GM19395 (cell line): ENCODE data around the gene CEP20.
"Not testable (repeated sequence)": the region's sequence is repeated elsewhere in the genome, so short reads cannot be mapped to it uniquely, and the experiment has no call there.

Experiments used
- ATAC-seq: cut with Tn5 transposase; IDR thresholded peaks from one replicate; pipeline ENCODE4 v1.9.1; 2021; ENCODE audit warnings: mild to moderate bottlenecking, moderate library complexity; ENCODE audit not compliant: unreplicated experiment

CEP20 gene, protein sequence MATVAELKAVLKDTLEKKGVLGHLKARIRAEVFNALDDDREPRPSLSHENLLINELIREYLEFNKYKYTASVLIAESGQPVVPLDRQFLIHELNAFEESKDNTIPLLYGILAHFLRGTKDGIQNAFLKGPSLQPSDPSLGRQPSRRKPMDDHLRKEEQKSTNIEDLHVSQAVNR

DNA sequence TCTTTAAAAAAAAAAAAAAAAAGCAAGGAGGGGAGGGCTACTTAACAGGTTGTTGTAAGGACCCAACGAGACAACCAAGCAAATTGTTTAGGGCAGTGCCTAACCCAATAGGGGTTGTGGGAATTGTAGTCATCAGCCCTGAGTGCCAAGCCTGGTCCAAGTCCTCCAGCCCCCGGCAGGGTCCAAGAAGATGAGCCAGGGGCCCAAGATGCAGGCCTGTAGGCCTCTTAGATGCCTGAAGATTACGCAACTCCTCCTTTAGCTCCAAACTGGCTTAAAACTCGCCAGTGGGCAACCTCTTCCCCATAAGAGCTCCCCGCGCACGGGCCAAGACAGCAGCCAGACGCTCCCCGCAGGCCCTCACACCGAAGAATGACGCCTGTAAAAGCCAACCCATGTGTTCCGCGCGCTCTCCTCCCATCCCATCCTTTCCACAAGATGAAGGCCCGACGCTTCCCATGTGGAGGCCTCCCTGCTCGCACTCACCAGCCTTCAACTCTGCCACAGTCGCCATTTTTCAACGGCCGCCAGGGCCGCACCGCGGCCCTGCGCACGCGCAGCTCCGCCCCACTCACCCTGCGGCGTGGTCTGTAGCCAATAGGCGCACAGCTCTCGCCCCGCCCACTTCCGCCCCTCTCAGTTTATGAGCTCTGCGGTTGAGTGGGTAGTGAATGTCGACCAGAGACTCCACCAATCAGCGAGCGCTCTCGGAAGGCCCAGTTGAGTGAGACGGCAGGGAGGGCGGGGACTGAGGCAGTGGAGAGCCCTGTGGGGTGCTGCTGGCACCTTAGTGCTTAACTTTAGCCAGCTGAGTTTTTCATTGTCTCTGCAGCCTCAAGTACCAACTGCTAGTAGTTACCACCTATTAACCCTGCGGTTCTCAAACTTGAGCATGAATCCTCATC is at the start of gene CEP20:
CEP20 (minus strand) TSS at position 532 of the 905 bp plus-strand sequence; CDS start at position 514, 18 bp downstream.
- ATAC-seq, result peak; percentile 95

GRCh38 chr16:15936809-15937208 is 48.4 kb upstream of the CEP20 start:
- not testable (repeated sequence) for ATAC-seq

GRCh38 chr16:15934991-15935390 is 46.6 kb upstream of the CEP20 start:
- no peak for ATAC-seq

- no peak for ATAC-seq
Observed at GRCh38 chr16:15933781-15934180, 45.4 kb upstream of the CEP20 start.

DNA sequence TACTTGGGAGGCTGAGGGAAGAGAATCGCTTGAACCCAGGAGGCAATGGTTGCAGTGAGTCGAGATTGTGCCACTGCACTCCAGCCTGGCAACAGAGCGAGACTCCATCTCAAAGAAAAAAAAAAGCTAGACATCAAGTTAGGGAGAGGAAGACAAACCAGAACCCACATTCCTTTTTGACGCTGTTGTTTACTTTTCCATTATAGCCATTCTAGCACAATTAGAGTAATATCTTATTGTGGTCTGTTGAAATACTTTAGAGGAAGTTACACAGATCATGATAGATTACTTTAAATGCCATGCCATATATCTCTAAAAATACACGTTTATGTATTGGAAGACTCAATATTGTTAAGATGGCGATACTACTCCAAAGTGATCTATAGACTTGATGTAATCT is 44.5 kb upstream of the CEP20 start:
- ATAC-seq, result no peak

- no peak for ATAC-seq
Observed at GRCh38 chr16:15928261-15929104, 40.1 kb upstream of the CEP20 start.

DNA sequence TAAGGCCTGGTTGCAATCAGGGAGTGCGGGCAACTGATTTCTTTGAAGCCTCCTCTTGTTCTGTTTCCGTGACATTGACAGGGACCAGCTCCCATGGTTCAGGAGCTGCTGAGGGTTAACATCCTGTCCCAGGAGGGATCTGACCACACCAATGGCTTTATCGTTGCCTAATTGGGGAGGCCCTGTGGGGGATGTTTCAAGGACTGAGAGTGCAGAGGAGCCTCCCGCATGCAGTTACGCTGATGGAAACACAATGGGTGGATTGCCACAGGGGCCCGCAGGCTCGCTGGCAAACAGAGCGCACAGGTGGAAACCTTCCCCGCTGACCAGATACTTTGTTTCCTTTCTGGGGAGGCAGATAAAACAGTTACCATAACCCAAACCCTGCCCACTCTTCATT is 37.2 kb upstream of the CEP20 start:
- ATAC-seq, result no peak

DNA sequence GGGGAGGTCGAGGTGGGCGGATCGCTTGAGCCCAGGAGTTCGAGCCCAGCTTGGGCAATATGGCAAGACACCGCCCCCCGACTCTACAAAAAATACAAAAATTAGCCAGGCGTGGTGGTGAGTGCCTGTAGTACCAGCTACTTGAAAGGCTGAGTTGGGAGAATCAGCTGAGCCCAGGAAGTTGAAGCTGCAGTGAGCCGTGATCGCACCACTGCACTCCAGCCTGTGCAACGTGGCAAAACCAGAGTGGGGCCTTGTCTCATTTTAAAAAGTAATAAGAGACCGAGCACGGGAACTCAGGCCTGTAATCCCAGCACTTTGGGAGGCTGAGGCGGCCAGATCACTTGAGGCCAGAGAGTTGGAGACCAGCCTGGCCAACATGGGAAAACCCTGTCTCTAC is 36.6 kb upstream of the CEP20 start:
- ATAC-seq, result no peak

GRCh38 chr16:15919331-15919730 is 30.9 kb upstream of the CEP20 start:
- no peak for ATAC-seq

GRCh38 chr16:15918314-15918713 is 29.9 kb upstream of the CEP20 start:
- ATAC-seq, result not testable (repeated sequence)

DNA sequence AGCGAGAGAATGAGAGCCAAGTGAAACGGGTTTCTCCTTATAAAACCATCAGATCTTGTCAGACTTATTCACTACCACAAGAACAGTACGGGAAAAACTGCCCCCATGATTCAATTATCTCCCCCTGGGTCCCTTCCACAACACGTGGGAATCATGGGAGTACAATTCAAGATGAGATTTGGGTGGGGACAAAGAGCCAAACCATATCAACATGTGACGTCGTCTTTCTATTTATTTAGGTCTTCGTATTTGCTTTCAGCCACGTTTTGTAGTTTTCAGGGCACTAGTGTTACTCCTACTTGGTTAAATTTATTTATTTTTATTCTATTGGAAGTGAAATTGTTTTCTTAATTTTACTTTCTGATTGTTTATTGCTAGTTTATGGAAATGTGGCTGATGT is 27.9 kb upstream of the CEP20 start:
- ATAC-seq, result no peak

DNA sequence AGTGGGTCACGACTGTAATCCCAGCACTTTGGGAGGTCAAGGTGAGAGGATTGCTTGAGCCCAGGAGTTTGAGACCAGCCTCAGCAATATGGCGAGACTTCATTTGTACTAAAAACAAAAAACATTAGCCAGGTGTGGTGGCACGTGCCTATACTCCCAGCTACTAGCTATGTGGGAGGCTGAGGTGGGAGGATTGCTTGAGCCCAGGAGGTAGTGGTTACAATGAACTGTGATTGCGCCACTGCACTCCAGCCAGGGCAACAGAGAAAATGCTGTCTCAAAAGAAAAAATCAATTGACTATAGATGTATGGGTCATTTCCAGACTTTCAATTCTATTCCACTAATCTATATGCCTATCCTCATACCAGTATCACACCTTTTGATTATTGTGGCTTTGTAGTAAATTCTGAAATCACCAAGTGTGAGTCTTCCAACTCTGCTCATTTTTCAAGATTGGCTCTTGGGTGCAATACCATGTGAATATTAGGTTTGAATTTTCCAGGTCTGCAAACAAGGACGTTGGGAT is 27.2 kb upstream of the CEP20 start:
- no peak for ATAC-seq

DNA sequence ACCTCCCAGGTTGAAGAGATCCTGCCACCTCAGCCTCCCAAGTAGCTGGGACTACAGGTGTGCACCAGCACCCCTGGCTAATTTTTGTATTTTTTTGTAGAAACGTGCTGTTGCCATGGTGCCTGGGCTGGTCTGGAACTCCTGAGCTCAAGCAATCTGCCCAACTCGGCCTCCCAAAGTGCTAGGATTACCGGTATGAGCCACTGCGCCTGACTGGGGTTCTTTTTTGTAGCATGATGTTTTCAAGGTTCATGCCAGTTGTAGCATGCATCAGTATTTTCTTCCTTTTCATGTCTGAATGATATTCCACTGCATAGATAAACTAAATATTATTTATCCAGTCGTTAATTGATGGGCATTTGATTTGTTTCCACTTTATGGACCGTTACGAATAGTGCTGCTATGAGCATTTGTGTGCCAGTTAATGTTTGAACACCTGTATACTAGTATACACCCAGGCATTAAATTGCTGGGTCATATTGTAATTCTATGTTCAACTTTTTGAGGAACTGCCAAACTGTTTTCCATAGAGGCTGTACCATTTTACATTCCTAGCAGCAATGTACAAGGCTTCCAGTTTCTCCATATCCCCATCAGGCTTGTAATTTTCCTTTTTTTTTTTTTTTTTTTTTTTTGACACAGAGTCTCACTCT is 24.8 kb upstream of the CEP20 start:
- ATAC-seq, result no peak

- ATAC-seq, result no peak
Observed at GRCh38 chr16:15911198-15911597, 22.8 kb upstream of the CEP20 start.

DNA sequence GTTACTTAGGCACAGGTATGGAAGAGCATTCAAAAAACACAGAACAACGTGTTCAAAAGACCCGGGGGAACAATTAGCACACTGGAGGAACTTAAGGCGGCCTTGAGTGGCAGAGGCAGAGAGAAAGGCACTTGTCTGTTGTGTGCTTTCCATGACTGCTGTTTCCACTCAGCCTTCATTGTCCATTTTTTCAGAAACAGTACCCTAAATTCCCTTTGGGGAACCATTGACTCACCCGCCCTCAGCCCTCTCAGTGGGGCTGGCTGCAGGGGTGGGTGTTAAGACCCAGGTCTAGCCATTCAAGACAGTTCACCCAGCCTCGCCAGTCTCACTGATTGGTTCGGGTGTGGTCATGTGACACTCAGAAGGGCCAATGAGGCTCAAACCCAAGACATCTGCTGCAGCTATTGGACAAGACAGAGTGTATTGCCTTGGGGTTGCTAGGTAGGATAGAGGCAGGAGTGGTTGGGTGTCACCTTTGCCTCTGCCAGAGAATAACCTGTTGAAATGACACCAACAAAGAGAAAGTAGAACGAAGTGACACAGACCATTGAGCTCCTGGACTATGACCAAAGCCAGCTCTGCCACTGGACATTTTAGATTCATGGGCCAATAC is 19.6 kb upstream of the CEP20 start:
- ATAC-seq, result peak; percentile 100

DNA sequence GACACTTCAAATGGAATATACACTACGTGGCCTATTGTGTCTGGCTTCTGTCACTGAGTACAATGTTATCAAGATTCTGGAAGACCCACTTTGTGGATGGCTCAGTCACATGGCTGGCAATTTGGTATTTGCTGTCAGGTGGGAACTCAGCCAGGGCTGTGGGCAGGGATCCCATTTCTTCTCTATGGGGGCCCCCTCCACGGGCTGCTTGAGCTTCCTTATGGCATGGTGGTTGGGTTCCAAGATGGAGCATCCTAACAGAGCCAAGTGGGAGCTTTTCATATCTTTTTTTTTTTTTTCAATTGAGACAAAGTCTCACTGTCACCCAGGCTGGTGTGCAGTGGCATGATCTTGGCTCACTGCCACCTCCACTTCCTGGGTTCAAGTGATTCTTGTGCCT is 18.0 kb upstream of the CEP20 start:
- ATAC-seq, result no peak

DNA sequence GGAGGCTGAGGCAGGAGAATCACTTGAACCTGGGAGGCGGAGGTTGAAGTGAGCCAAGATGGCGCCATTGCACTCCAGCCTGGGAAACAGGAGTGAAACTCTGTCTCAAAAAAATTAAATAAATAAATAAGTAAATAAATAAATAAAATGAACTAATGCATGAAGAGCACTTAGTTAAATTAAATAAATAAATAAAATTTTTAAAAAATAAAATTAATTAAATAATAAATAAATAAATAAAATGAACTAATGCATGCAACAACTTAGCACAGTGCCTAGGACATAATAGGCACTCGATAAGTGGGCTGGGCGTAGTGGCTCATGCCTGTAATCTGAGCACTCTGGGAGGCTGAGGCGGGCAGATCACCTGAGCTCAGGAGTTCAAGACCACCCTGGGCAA is 15.6 kb upstream of the CEP20 start:
- ATAC-seq, result no peak

GRCh38 chr16:15900901-15901500 is 12.6 kb upstream of the CEP20 start:
- ATAC-seq, result no peak

GRCh38 chr16:15900357-15900756 is 12.0 kb upstream of the CEP20 start:
- no peak for ATAC-seq
